Raji (cell line): ENCODE results near the gene RFX1.

Experiments used
- POLR2A ChIP-seq: IDR thresholded peaks from 2 replicates; pipeline ENCODE4 v1.6.1; 2011; ENCODE audit warnings: low read depth, low read length, control low read depth; ENCODE audit not compliant: insufficient read depth

RFX1 gene

GRCh38 chr19:13974073-13974472, 32.0 kb downstream of the RFX1 start:
- no peak for TF ChIP-seq POLR2A

GRCh38 chr19:13972368-13973155, 33.6 kb downstream of the RFX1 start:
- no peak for TF ChIP-seq POLR2A

DNA sequence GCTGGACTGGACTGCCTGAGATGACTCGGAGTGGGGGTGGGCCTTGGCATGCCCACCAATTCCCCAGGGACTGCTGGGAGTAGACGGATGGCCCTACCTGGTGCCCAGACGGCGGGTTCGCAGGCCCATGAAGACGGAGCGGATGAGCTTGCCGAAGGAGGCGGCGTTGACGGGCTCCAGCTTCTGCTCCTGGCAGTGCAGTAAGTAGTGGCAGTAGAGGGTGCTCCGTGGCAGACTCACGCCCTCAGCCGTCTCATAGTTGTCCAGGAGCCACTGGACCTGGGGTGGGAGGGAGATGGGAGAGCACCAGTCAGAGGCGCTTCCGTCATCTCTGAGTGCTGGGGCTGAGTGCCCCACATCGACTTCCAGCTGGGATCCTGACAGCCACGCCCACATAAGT, 36.2 kb downstream of the RFX1 start:
- no peak for TF ChIP-seq POLR2A

DNA sequence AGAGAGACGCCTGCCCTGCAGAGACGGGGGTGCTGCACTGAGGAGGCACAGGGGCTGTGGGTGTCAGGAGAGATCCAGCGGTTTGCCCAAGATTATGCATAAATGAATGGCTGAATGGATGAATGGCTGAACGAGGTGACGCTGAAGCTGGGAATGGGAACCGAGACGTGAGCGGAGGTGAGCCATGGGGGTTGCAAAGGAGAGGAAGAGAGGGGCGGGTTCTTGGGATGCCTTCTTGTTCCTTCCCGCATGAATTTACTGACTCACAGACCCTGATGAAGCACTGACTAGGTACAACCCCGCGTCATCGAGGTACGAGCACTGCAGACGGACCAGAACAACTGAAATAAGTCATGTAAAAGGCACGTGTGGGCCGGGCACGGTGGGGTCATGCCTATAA, 37.1 kb downstream of the RFX1 start:
- no peak for TF ChIP-seq POLR2A

- TF ChIP-seq POLR2A: no peak
These were observed 37.7 kb downstream of the RFX1 start for GRCh38 chr19:13968383-13968935.

GRCh38 chr19:13966684-13967128, 39.4 kb downstream of the RFX1 start:
- no peak for TF ChIP-seq POLR2A

GRCh38 chr19:13965926-13966683, 40.0 kb downstream of the RFX1 start:
- no peak for TF ChIP-seq POLR2A

- no peak for TF ChIP-seq POLR2A
These were observed 40.7 kb downstream of the RFX1 start for GRCh38 chr19:13965377-13965896.

DNA sequence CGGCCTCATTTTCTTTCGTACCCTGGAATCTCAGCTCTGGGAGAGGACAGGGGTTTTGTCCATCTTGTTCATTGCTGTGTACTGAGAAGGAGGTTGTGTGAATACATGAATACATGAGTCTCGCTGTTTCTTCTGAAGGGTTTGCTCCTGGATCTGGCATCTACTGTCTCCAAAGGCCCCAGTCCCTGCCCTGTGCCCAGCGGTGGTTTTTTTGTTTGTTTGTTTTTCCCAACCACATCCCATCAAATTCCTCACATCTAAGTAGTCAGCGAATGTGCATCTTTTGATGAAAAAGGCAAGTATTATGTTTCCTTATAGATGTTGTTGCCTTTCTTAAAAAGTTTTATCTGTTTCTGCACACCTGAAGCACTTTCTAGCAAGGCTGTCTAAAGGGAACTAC, 41.3 kb downstream of the RFX1 start:
- TF ChIP-seq POLR2A: no peak

- TF ChIP-seq POLR2A: no peak
These were observed 42.5 kb downstream of the RFX1 start for GRCh38 chr19:13963603-13964105.

DNA sequence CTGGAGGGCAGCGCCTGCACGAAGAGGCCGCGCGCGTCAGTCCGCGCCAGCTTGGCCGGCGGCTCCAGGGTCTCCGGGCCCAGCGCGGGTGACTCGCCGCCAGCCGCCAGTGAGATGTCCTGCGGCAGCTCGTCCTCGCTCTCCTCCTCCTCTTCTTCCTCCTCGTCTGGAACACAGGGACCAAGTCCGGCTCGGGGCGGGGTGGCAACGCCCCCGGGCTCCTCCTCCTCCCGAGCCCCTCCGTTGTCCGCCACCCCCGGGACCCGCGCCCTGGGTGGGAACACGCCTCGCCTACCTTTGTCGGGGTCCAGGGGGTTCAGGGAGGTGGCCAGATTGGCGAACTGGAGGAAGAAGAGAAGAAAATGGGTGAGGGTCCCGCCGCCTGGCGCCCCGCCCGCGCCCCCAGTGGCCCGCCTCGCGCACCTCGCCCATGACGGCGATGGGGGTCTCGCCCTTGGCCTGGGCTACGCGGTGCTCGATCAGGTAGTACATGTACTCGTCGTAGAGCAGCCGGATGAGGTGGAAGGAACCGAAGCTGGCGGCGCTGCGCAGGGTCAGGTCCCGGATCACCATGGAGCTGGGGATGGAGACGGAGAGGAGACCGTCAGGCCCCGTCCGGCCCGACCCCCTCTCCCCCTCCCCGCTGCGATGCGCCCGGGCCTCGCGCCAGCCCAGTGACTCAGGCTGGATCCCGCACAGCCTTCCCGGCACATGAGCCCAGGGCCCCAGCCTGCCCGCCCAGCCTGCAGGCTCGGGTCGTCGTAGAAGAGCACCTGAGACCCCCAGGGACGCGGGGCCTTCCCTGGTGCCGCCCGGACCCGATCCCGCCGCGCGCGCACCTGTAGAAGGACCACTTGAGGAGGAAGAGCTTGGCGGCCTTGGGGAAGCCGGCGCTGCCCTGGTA, 43.2 kb downstream of the RFX1 start:
- TF ChIP-seq POLR2A: no peak

DNA sequence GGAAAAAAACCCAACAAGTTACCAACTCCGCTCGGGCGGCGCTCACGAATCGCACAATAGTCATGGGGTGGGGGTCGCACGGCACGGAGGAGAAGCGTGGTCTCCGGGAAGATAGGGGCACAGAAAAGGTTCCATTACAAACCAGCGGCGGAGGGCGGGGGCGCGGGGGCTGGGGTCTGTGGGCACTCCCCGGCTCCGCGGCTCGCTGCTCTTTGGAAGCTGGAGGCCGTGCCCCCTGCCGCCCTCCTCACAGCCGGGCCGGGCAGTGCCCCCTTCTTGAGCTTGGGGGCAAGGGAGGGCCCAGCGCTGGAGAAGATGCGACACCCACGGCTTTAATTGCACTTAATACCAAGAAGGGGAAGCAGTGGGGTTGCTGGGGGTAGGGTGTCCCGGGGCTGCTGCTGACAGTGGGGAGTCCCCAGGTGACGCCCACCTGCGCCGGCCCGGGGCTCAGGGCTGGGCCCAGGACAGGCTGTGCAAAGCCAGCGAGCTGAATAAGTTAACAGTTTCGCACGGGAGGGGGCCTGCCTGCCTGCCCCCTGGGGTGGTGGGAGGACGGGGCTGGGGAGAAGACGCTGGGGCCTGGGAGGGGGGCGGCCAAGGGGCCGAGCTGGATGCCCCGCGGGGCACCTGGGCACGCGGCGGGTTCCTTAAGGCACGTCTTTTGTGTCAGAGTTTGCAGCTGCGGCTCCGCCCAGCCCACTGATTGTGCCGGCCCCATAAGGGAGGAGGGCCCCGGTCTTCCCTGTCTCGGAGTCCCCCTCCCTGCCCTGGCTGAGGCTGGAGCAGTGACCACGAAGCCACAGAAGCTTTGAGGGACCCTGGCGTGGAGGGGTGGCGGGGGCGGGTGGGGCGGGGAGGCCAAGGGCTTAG, 44.1 kb downstream of the RFX1 start:
- TF ChIP-seq POLR2A: no peak
